Mammary epithelial cell (primary cell): Measurements from ENCODE around the gene FOXP4.

Experiments used
- CTCF ChIP-seq, 2 donors: IDR thresholded peaks in 1 of 2; conservative IDR thresholded peaks in 1 of 2; 2 replicates each; pipeline ENCODE4 v1.5.1; 2011 to 2012; ENCODE audit warnings: inconsistent platforms in 2 of 2, low read length in 2 of 2, mild to moderate bottlenecking in 2 of 2, control low read depth in 1 of 2, low read depth in 1 of 2; ENCODE audit not compliant: insufficient read depth in 1 of 2; ENCODE audit errors: extremely low read depth in 1 of 2
- EZH2 ChIP-seq: IDR thresholded peaks from 2 replicates; pipeline ENCODE4 v1.6.1; 2012; ENCODE audit warnings: low read length, inconsistent platforms, borderline replicate concordance

GRCh38 chr6:41597246-41598000, 51.2 kb downstream of the FOXP4 start:
- TF ChIP-seq CTCF (conservative IDR thresholded peaks at IDR 0.05 in 1 of 2, IDR thresholded peaks at IDR 0.05 in 1 of 2; ENCODE audit: extremely low read depth in 1 of 2, insufficient read depth in 1 of 2, low read depth in 1 of 2, low read length in 2 of 2): no peak
- no peak for TF ChIP-seq EZH2
